ENCODE results near the gene HOXD8. TPM values are rescaled to one million over a fixed set of nuclear protein-coding genes. Genes with fewer than 3 reads are reported as not detected.

Gene HOXD8
- polyA plus RNA-seq, 4 donors: 169 to 217 (median 195) TPM

- peak in 2 of 4 donors; percentile 25 to 69 for DNase-seq (ENCODE audit: low read depth in 4 of 4, low spot score in 2 of 4)
Observed at GRCh38 chr2:176170602-176171305, 41.2 kb downstream of the HOXD8 start.

DNA sequence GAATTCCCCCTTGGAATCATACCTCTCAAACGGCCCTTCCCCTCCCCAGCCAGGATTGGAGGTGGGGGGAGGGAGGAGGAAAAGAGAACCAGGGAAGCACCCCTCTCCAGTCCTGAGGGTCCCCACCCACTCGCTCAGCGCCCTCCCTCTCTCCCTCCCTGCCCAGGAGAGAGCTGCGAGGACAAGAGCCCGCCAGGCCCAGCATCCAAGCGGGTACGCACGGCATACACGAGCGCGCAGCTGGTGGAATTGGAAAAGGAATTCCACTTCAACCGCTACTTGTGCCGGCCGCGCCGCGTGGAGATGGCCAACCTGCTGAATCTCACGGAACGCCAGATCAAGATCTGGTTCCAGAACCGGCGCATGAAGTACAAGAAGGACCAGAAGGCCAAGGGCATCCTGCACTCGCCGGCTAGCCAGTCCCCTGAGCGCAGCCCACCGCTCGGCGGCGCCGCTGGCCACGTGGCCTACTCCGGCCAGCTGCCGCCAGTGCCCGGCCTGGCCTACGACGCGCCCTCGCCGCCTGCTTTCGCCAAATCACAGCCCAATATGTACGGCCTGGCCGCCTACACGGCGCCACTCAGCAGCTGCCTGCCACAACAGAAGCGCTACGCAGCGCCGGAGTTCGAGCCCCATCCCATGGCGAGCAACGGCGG lies 42.0 kb downstream of the HOXD8 start:
- peak in 1 of 4 donors; percentile 37 for DNase-seq (ENCODE audit: low read depth in 4 of 4, low spot score in 2 of 4)

DNA sequence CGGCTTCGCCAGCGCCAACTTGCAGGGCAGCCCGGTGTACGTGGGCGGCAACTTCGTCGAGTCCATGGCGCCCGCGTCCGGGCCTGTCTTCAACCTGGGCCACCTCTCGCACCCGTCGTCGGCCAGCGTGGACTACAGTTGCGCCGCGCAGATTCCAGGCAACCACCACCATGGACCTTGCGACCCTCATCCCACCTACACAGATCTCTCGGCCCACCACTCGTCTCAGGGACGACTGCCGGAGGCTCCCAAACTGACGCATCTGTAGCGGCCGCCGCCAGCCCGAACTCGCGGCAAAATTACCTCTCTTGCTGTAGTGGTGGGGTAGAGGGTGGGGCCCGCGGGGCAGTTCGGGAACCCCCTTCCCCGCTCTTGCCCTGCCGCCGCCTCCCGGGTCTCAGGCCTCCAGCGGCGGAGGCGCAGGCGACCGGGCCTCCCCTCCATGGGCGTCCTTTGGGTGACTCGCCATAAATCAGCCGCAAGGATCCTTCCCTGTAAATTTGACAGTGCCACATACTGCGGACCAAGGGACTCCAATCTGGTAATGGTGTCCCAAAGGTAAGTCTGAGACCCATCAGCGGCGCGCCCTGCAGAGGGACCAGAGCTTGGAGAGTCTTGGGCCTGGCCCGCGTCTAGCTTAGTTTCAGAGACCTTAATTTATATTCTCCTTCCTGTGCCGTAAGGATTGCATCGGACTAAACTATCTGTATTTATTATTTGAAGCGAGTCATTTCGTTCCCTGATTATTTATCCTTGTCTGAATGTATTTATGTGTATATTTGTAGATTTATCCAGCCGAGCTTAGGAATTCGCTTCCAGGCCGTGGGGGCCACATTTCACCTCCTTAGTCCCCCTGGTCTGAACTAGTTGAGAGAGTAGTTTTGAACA lies 42.7 kb downstream of the HOXD8 start:
- no peak for DNase-seq (ENCODE audit: low read depth in 4 of 4, low spot score in 2 of 4)

DNA sequence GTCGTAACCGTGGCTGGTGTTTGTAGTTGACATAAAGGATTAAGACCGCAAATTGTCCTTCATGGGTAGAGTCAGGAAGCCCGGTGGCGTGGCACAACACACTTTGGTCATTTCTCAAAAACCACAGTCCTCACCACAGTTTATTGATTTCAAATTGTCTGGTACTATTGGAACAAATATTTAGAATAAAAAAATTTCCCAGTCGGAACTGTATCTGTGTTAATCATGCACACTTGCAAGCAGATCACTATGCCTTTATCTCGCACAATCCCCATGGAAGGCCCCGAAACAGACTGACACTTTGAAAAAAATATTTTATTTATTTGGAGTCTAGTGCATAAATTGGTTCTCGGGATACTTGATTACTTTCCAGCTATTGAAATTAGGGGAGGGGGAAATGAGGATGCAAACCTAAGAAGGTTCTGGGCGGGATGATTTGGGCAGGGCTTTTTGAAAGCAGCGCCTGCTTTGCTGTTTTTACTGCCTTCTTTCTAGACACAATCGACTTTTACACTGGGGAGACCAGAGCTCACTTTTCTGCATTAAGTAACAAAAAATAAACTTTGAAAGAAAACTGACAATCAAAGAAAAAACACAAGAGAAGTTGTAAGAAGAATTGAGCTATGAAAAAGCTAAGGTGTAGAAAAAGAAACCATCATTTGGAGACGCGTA lies 43.5 kb downstream of the HOXD8 start:
- no peak for DNase-seq (ENCODE audit: low read depth in 4 of 4, low spot score in 2 of 4)

- no peak for DNase-seq (ENCODE audit: low read depth in 4 of 4, low spot score in 2 of 4)
Observed at GRCh38 chr2:176173567-176174381, 44.3 kb downstream of the HOXD8 start.

DNA sequence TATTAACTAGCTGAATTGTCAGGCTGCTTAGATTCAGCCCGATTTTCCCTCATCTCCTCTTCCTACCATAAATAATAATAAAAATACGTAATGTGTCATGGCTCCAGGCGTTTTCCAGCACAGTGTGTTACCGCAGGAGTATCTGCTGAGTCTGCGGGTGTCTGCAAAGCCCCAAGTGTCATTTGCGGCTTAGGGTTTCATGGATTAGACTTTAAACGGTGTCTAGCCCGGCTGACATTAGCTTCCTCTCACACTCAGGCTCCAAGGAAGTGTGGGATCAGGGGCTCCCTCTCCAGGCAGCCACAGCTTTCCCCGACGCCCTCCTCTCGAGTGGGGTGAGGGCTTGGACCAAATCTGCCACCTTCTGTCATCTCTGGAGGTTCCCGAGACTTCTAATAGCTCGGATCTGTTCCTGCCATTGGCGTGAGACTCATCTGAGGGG lies 44.9 kb downstream of the HOXD8 start:
- peak in 2 of 4 donors; percentile 51 to 73 for DNase-seq (ENCODE audit: low read depth in 4 of 4, low spot score in 2 of 4)

DNA sequence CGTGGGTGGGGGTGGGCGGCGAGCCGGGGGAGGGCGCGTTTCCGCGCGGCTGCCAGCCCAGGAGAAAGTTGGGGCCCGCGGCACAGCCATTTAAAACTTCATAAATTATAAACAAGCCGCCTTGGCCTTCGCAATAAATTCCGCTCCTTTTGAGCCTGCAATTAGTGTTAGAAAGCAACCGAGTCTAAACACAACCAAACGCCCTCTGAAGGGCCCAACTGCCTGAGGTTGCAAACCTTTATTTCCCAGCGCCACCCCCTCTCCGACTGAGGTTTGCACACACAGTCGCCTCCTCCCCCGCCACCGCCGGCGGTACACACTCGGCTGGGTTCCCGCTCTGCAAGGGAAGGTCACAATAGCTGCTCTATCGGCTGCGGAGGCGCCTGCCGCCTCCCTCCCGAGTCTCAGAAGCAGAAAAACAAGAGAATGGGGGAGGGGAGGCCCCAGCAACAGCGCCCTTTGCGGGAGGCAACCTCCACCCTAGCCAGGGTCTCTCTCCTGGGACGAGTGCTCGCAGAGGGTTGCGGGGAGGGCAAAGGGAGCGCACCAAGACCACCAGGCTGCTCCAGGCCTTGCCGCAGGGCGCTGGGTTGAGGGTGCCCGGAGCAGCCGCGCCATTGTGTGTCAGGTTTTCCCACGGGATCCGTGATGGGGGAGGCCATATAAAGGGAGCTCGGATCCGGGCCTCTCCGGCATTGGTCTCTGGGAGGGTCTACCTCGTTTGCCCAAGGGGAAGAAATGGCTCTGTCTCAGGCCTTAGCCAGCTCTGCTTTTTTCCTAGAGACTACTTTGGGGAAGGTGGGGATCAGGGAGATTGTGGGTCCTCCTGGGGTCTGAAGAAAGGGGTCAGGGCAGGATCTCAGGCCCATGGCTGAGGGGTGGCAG lies 45.6 kb downstream of the HOXD8 start:
- DNase-seq (ENCODE audit: low read depth in 4 of 4, low spot score in 2 of 4): peak in 1 of 4 donors; percentile 83

DNA sequence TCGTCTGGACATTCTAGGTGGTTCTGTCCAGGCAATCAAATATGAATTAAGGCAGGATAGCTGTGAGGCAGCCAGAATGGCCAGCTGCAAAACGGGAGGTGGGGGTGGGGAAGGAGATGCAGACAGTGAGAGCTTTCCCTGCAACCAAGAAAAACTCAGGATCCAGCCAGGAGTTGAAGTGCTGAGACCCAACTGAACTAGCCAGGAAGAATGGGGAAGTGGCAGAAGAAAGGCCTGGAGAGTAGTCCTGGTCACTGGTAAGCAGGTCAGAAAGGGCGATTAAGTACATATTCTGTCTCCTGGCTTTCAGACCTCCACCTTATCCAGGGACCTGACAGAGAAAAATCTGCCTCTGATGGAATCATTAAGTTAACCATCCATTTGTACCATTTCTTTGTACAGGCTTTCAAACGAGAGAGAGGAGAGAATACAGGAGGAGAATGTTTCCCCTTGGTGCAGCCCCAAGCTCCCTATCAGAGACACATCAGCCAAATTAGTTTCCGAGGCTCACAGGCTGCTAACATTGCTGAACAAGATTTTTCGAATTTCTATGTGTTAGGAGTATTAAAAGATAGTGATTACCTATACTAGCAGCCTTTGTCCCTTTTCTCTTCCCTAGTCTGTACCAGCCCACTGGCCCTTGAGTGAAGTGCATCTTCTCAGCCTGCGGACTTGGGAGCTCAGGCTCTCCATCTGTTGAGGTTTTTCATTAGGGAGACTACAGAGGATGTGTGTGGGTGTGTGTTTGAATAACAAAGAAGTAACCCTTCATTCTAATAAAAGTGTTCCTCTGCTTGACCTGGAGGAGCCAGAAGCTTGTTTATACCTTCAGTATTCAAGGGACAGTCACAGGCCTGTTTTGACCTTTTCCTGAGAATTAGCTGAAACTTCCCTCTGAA lies 46.5 kb downstream of the HOXD8 start:
- no peak for DNase-seq (ENCODE audit: low read depth in 4 of 4, low spot score in 2 of 4)

DNA sequence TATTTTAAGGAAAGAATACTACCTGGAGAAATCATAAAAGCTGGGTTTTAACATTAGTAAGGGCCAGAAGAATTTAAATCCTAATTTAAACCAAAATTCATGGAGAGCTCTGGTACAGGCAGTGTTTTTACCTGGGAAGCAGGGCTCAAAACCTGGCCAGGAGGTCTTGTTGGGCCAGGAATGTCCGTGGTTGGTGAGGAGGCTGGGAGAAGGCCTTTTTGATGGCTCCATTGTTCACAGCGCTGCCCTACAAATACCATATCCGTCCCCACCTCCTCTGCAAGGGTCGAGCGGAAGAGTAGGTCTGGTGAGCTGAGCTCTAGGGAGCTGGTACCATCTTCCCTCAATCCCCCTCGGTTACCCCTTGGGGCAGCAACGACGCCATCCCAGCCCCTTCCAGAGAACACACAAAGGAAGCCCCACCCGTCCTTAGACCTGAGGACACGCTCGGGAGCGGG lies 48.1 kb downstream of the HOXD8 start:
- DNase-seq (ENCODE audit: low read depth in 4 of 4, low spot score in 2 of 4): no peak

DNA sequence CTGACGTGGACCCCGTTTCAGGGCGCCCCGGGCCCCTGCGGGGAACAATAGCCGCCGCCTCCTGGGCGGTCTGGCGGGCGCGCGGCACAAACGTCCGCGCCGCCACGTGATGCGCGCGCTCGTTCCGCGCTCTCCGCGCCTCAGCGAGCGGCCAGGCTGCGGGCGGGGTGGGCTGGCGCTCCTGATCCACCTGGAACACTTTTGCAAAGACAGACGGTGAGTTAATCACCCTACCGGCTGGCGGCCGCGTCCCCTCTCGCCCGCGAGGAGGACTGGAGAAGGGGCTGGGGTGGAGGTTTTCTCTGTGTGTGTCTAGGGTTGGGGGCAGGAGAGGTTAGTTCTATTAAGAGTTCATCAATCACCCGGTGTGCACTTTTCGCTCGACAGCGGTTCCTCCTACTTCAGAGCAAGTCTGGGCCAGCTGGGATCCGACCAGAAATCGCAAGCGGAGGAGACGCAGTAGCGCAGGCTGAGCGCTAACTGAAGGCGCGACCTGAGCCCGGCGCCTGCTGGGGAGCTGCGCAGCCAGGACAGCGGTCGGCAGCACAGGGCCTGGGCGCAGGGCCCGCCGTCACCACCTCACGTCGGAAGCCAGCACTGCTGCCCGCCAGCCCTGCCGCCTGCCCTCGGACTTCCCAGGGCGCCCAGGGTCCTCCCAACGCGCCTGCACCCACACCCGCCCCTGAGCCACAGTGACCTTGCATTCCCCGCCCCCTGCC lies 48.7 kb downstream of the HOXD8 start:
- DNase-seq (ENCODE audit: low read depth in 4 of 4, low spot score in 2 of 4): peak in 1 of 4 donors; percentile 71

- DNase-seq (ENCODE audit: low read depth in 4 of 4, low spot score in 2 of 4): no peak
Observed at GRCh38 chr2:176178757-176179295, 49.3 kb downstream of the HOXD8 start.

DNA sequence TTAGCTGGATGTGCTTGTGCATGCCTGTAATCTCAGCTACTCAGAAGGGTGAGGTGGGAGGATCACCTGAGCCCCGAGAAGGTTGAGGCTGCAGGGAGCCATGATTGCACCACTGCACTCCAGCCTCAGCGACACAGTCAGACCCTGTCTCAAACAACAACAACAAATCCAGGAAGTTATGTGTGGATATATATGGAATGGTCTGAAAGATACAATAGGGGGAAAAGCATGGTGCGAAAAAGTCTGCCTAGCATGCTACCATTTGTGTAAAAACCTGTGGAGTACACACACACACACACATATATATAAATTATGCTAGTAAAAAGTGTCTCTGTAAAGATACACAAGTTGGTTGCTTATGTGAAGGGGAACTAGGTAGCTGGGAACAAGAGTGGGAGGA lies 52.0 kb downstream of the HOXD8 start:
- no peak for DNase-seq (ENCODE audit: low read depth in 4 of 4, low spot score in 2 of 4)

Other genes with a start within 250 kb of the HOXD8 start
- 10 to 100 TPM; 22.4 to 28.4 (median 25.9) TPM for gene LNPK, start 127.4 kb upstream of the HOXD8 start, polyA plus RNA-seq (ENCODE audit: insufficient read length in 4 of 4)
- under 1 TPM in 1 of 4 donors, not detected in 3; 0.05 TPM for gene EVX2, start 45.7 kb upstream of the HOXD8 start, polyA plus RNA-seq (ENCODE audit: insufficient read length in 4 of 4)
- gene HOXD13, start 37.0 kb upstream of the HOXD8 start, polyA plus RNA-seq (ENCODE audit: insufficient read length in 4 of 4): under 1 TPM in 3 of 4 donors, not detected in 1; 0.09 to 0.65 (median 0.24) TPM
- under 1 TPM; 0.27 to 0.79 (median 0.35) TPM for gene HOXD12, start 29.9 kb upstream of the HOXD8 start, polyA plus RNA-seq (ENCODE audit: insufficient read length in 4 of 4)
- 10 to 100 TPM; 46.0 to 89.2 (median 64.9) TPM for gene HOXD11, start 22.4 kb upstream of the HOXD8 start, polyA plus RNA-seq (ENCODE audit: insufficient read length in 4 of 4)
- gene HOXD10, start 12.9 kb upstream of the HOXD8 start, polyA plus RNA-seq (ENCODE audit: insufficient read length in 4 of 4): 100 to 1,000 TPM; 132 to 203 (median 164) TPM
- 100 to 1,000 TPM in 1 of 4 donors, 10 to 100 TPM in 3; 58.5 to 104 (median 89.0) TPM for gene HOXD9, start 7.0 kb upstream of the HOXD8 start, polyA plus RNA-seq (ENCODE audit: insufficient read length in 4 of 4)
- 10 to 100 TPM; 31.2 to 73.9 (median 56.7) TPM for gene HOXD4, start 21.8 kb downstream of the HOXD8 start, polyA plus RNA-seq (ENCODE audit: insufficient read length in 4 of 4)
- gene HOXD3, start 27.6 kb downstream of the HOXD8 start, polyA plus RNA-seq (ENCODE audit: insufficient read length in 4 of 4): 10 to 100 TPM; 21.7 to 30.9 (median 30.3) TPM
- gene HOXD1, start 59.0 kb downstream of the HOXD8 start, polyA plus RNA-seq (ENCODE audit: insufficient read length in 4 of 4): 10 to 100 TPM in 1 of 4 donors, 1 to 10 TPM in 3; 9.2 to 14.6 (median 9.6) TPM
- gene MTX2, start 139.7 kb downstream of the HOXD8 start, polyA plus RNA-seq (ENCODE audit: insufficient read length in 4 of 4): 100 to 1,000 TPM in 1 of 4 donors, 10 to 100 TPM in 3; 81.0 to 109 (median 90.4) TPM